Osteoblast (primary cell): Measurements from ENCODE around the gene MRGPRF. TPM values are rescaled to one million over a fixed set of nuclear protein-coding genes. Genes with fewer than 3 reads are reported as not detected.
A peak's percentile ranks its signal among the peaks of the same experiment; 100 is the strongest.

Source experiments
- DNase-seq: peaks from one replicate; pipeline ENCODE4 v3.0.0; 2011; ENCODE audit warnings: low spot score, mixed read lengths; ENCODE audit not compliant: insufficient read length; ENCODE audit errors: missing footprints
- H2AFZ ChIP-seq: 2 replicates; pipeline ENCODE4 v1.6.0; 2011; ENCODE audit warnings: mild to moderate bottlenecking, low read length
- H3K27ac ChIP-seq: 2 replicates; pipeline ENCODE4 v1.5.1; 2011; ENCODE audit warnings: mild to moderate bottlenecking, low read depth, low read length, moderate library complexity
- H3K27me3 ChIP-seq: 2 replicates; pipeline ENCODE4 v1.6.0; 2012; ENCODE audit warnings: mild to moderate bottlenecking, control low read depth, inconsistent platforms, low read length, moderate library complexity; ENCODE audit not compliant: insufficient read depth
- H3K36me3 ChIP-seq: 2 replicates; pipeline ENCODE4 v1.5.1; 2011; ENCODE audit warnings: mild to moderate bottlenecking, low read length, control low read depth, moderate library complexity; ENCODE audit not compliant: insufficient read depth
- H3K4me1 ChIP-seq: 2 replicates; pipeline ENCODE4 v1.5.1; 2011; ENCODE audit warnings: mild to moderate bottlenecking, low read length, control low read depth, moderate library complexity; ENCODE audit not compliant: insufficient read depth
- H3K4me2 ChIP-seq: 2 replicates; pipeline ENCODE4 v1.6.0; 2011; ENCODE audit warnings: mild to moderate bottlenecking, low read length; ENCODE audit not compliant: insufficient read depth
- H3K4me3 ChIP-seq: fragments of 200-600 bp; sonication (generic); 3 replicates; pipeline ENCODE4 v1.5.1; 2012; ENCODE audit warnings: mild to moderate bottlenecking, low read length, inconsistent platforms; ENCODE audit not compliant: insufficient read depth
- H3K79me2 ChIP-seq: 2 replicates; pipeline ENCODE4 v1.6.0; 2012; ENCODE audit warnings: mild to moderate bottlenecking, low read length, control low read depth, inconsistent platforms; ENCODE audit not compliant: insufficient read depth
- H3K9me3 ChIP-seq: 2 replicates; pipeline ENCODE4 v1.5.1; 2011; ENCODE audit warnings: low read depth, low read length, control low read depth
- H4K20me1 ChIP-seq: 2 replicates; pipeline ENCODE4 v1.6.0; 2012; ENCODE audit warnings: mild to moderate bottlenecking, low read length, control low read depth; ENCODE audit not compliant: insufficient read depth
- CTCF ChIP-seq: IDR thresholded peaks from 2 replicates; pipeline ENCODE4 v1.5.1; 2011; ENCODE audit warnings: mild to moderate bottlenecking, low read depth, low read length, moderate library complexity; ENCODE audit errors: extremely low read depth
- total RNA-seq: library from RNA; depleted of rRNA; stranded (reverse); fragments of >200 nt; gene quantifications from 2 replicates; pipeline ENCODE4 v1.2.3, GENCODE V29; 2012

MRGPRF gene
- total RNA-seq, 1 donor = 39.4 TPM

- peak; percentile 77 for DNase-seq
- no peaks in the 10 kb centered on the region for H3K27me3 ChIP-seq
- H3K36me3 ChIP-seq = peaks cover 8% of the 10 kb centered on the region
- no peaks in the 10 kb centered on the region for H3K9me3 ChIP-seq
- H3K79me2 ChIP-seq = peaks cover 31% of the 10 kb centered on the region
- no peak overlapping the region for H3K4me3 ChIP-seq
- no peak for TF ChIP-seq CTCF
- no peak overlapping the region for H2AFZ ChIP-seq
- H3K4me2 ChIP-seq = no peak overlapping the region
- no peaks in the 10 kb centered on the region for H3K4me1 ChIP-seq
- no peak overlapping the region for H3K27ac ChIP-seq
- peaks cover 30% of the 10 kb centered on the region for H4K20me1 ChIP-seq
These were observed 44.8 kb upstream of the MRGPRF start for GRCh38 chr11:69057801-69058200.

GRCh38 chr11:69057236-69057635 lies 44.2 kb upstream of the MRGPRF start:
- Histone ChIP-seq H3K27ac (no peak overlapping the region), H3K9me3 (no peaks in the 10 kb centered on the region), H3K4me1 (no peaks in the 10 kb centered on the region), H3K4me2 (no peak overlapping the region), H3K27me3 (no peaks in the 10 kb centered on the region), H3K36me3 (peaks cover 8% of the 10 kb centered on the region), H3K79me2 (peaks cover 37% of the 10 kb centered on the region), H2AFZ (no peak overlapping the region), H4K20me1 (peaks cover 30% of the 10 kb centered on the region), H3K4me3 (no peak overlapping the region)
- TF ChIP-seq CTCF = no peak
- peak; percentile 69 for DNase-seq

GRCh38 chr11:69055598-69056516 lies 42.8 kb upstream of the MRGPRF start:
- Histone ChIP-seq H3K4me3 (no peak overlapping the region), H3K4me2 (no peak overlapping the region), H3K79me2 (peaks cover 51% of the 10 kb centered on the region), H3K27me3 (no peaks in the 10 kb centered on the region), H4K20me1 (peaks cover 37% of the 10 kb centered on the region), H3K36me3 (peaks cover 8% of the 10 kb centered on the region), H2AFZ (no peak overlapping the region), H3K27ac (no peak overlapping the region), H3K9me3 (no peaks in the 10 kb centered on the region), H3K4me1 (no peaks in the 10 kb centered on the region)
- TF ChIP-seq CTCF = no peak
- DNase-seq = peak; percentile 87

DNA sequence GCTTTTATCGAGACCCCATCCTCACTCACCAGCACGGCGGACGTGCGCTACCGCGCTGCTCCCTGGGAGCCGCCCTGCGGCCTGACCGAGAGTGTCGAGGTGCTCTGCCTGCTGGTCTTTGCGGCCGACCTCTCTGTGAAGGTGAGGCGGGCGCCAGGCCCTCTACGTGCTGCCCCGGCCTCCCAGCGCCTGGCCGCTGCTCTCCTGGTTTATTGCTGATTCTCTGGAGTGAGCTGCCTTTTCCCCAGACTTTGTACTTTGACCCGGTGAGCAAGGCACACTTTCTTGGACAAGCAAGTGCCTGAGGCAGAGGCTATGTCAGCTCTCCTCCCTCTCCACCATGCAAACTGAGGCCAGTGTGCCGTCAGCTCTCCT lies 42.2 kb upstream of the MRGPRF start:
- Histone ChIP-seq H2AFZ (no peak overlapping the region), H3K4me1 (no peaks in the 10 kb centered on the region), H3K4me3 (no peak overlapping the region), H3K9me3 (no peaks in the 10 kb centered on the region), H3K4me2 (no peak overlapping the region), H4K20me1 (peaks cover 36% of the 10 kb centered on the region), H3K36me3 (peaks cover 8% of the 10 kb centered on the region), H3K27ac (no peak overlapping the region), H3K27me3 (no peaks in the 10 kb centered on the region), H3K79me2 (peaks cover 54% of the 10 kb centered on the region)
- no peak for TF ChIP-seq CTCF
- peak; percentile 84 for DNase-seq
